Measurements from ENCODE around the gene OPTN.

- TF ChIP-seq POLR2A (IDR thresholded peaks at IDR 0.05) (no peak), CTCF (IDR thresholded peaks at IDR 0.05) (no peak), EP300 (IDR thresholded peaks at IDR 0.05) (no peak)
Measured at GRCh38 chr10:13167568-13167967, 67.6 kb downstream of the OPTN start.
